K562 (cell line): ENCODE data around the gene COA7.

Source experiments
- CREB1 ChIP-seq, 2 experiments: sonication (generic) in 1 of 2; formaldehyde crosslinking in 1 of 2; IDR thresholded peaks; 2 replicates each; pipeline versions ENCODE4 v1.6.1 to v1.8.0; 2012 to 2022; ENCODE audit warnings: inconsistent platforms in 1 of 2, mild to moderate bottlenecking in 1 of 2, missing genetic modification reagents in 1 of 2, moderate library complexity in 1 of 2
- GATAD2A ChIP-seq: fragments of 450-650 bp; IDR thresholded peaks from 2 replicates; pipeline ENCODE4 v1.6.1; 2017
- KDM1A ChIP-seq, 2 experiments: fragments of 450-650 bp; IDR thresholded peaks; 2 replicates each; pipeline ENCODE4 v1.6.1; 2016; ENCODE audit warnings: mild to moderate bottlenecking in 2 of 2
- NCOA1 ChIP-seq: fragments of 450-650 bp; IDR thresholded peaks from 2 replicates; pipeline ENCODE4 v1.6.1; 2016; ENCODE audit warnings: low read depth
- SMC3 ChIP-seq: conservative IDR thresholded peaks from 2 replicates; pipeline ENCODE4 v1.6.1; 2011; ENCODE audit warnings: low read depth, low read length, improper control_type of control experiment; ENCODE audit not compliant: insufficient read depth
- ZNF282 ChIP-seq: sonication (generic); formaldehyde crosslinking; IDR thresholded peaks from 2 replicates; pipeline ENCODE4 v1.8.1; 2023; ENCODE audit warnings: missing genetic modification reagents
- TF ChIP-seq, protein P1 (sequence below): fragments of 450-650 bp; IDR thresholded peaks from 2 replicates; pipeline ENCODE4 v1.6.1; 2017; ENCODE audit warnings: mild to moderate bottlenecking, moderate library complexity
- TF ChIP-seq, protein P2 (sequence below), 2 experiments: IDR thresholded peaks in 1 of 2; conservative IDR thresholded peaks in 1 of 2; 2 replicates each; pipeline ENCODE4 v1.6.1; 2016; ENCODE audit warnings: low read depth in 2 of 2, mild to moderate bottlenecking in 1 of 2, missing compliant biosample characterization in 1 of 2, missing genetic modification characterization in 1 of 2, moderate library complexity in 1 of 2
- TF ChIP-seq, protein P3 (sequence below), 3 experiments: IDR thresholded peaks in 2 of 3; conservative IDR thresholded peaks in 1 of 3; 2 replicates each; pipeline ENCODE4 v1.5.1; 2011 to 2012; ENCODE audit warnings: low read length in 3 of 3, mild to moderate bottlenecking in 3 of 3, control low read depth in 2 of 3, improper control_type of control experiment in 1 of 3, inconsistent platforms in 1 of 3, low read depth in 1 of 3, mixed read lengths in 1 of 3, moderate library complexity in 1 of 3; ENCODE audit not compliant: insufficient read depth in 2 of 3
- TF ChIP-seq, protein P4 (sequence below): fragments of 450-650 bp; IDR thresholded peaks from 2 replicates; pipeline ENCODE4 v1.6.1; 2018; ENCODE audit not compliant: partially characterized antibody

DNA sequence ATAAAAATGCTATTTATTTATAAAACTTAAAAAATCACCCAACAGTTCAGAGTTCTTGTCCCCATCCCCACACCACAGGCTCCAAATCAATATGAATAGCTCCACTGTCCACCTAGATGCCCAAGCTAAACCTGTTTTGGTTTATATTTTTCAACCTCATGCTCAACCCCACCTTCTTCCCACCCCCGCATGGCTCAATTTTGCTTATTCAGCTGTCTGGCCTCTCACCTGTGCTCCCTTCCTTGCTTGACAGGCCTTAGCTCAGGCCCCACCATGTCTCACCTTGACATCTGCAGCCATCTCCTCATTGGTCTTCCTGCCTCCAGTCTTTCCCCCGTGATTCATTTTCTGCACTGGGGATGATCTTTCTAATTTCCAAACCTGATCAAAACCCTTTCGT, 17.8 kb downstream of the COA7 start:
- no peak for TF ChIP-seq NCOA1
- TF ChIP-seq, protein P1, sequence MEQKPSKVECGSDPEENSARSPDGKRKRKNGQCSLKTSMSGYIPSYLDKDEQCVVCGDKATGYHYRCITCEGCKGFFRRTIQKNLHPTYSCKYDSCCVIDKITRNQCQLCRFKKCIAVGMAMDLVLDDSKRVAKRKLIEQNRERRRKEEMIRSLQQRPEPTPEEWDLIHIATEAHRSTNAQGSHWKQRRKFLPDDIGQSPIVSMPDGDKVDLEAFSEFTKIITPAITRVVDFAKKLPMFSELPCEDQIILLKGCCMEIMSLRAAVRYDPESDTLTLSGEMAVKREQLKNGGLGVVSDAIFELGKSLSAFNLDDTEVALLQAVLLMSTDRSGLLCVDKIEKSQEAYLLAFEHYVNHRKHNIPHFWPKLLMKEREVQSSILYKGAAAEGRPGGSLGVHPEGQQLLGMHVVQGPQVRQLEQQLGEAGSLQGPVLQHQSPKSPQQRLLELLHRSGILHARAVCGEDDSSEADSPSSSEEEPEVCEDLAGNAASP, result no peak
- no peak for TF ChIP-seq ZNF282 (CRISPR knock-in tag)
- TF ChIP-seq, protein P2, sequence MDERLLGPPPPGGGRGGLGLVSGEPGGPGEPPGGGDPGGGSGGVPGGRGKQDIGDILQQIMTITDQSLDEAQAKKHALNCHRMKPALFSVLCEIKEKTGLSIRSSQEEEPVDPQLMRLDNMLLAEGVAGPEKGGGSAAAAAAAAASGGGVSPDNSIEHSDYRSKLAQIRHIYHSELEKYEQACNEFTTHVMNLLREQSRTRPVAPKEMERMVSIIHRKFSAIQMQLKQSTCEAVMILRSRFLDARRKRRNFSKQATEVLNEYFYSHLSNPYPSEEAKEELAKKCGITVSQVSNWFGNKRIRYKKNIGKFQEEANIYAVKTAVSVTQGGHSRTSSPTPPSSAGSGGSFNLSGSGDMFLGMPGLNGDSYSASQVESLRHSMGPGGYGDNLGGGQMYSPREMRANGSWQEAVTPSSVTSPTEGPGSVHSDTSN (CRISPR knock-in tag; IDR thresholded peaks at IDR 0.05; ENCODE audit: low read depth), result no peak
- TF ChIP-seq, protein P2 (tag; conservative IDR thresholded peaks at IDR 0.05; ENCODE audit: low read depth), result no peak
- TF ChIP-seq CREB1 (IDR thresholded peaks at IDR 0.05), result no peak
- no peak for TF ChIP-seq CREB1 (CRISPR knock-in tag; IDR thresholded peaks at IDR 0.05)
- no peak for TF ChIP-seq KDM1A (IDR thresholded peaks at IDR 0.05)
- TF ChIP-seq GATAD2A, result no peak
- TF ChIP-seq, protein P3, sequence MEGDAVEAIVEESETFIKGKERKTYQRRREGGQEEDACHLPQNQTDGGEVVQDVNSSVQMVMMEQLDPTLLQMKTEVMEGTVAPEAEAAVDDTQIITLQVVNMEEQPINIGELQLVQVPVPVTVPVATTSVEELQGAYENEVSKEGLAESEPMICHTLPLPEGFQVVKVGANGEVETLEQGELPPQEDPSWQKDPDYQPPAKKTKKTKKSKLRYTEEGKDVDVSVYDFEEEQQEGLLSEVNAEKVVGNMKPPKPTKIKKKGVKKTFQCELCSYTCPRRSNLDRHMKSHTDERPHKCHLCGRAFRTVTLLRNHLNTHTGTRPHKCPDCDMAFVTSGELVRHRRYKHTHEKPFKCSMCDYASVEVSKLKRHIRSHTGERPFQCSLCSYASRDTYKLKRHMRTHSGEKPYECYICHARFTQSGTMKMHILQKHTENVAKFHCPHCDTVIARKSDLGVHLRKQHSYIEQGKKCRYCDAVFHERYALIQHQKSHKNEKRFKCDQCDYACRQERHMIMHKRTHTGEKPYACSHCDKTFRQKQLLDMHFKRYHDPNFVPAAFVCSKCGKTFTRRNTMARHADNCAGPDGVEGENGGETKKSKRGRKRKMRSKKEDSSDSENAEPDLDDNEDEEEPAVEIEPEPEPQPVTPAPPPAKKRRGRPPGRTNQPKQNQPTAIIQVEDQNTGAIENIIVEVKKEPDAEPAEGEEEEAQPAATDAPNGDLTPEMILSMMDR (IDR thresholded peaks at IDR 0.05 in 2 of 3, conservative IDR thresholded peaks at IDR 0.05 in 1 of 3; ENCODE audit: insufficient read depth in 2 of 3, low read depth in 1 of 3, low read length in 3 of 3), result no peak
- TF ChIP-seq, protein P4, sequence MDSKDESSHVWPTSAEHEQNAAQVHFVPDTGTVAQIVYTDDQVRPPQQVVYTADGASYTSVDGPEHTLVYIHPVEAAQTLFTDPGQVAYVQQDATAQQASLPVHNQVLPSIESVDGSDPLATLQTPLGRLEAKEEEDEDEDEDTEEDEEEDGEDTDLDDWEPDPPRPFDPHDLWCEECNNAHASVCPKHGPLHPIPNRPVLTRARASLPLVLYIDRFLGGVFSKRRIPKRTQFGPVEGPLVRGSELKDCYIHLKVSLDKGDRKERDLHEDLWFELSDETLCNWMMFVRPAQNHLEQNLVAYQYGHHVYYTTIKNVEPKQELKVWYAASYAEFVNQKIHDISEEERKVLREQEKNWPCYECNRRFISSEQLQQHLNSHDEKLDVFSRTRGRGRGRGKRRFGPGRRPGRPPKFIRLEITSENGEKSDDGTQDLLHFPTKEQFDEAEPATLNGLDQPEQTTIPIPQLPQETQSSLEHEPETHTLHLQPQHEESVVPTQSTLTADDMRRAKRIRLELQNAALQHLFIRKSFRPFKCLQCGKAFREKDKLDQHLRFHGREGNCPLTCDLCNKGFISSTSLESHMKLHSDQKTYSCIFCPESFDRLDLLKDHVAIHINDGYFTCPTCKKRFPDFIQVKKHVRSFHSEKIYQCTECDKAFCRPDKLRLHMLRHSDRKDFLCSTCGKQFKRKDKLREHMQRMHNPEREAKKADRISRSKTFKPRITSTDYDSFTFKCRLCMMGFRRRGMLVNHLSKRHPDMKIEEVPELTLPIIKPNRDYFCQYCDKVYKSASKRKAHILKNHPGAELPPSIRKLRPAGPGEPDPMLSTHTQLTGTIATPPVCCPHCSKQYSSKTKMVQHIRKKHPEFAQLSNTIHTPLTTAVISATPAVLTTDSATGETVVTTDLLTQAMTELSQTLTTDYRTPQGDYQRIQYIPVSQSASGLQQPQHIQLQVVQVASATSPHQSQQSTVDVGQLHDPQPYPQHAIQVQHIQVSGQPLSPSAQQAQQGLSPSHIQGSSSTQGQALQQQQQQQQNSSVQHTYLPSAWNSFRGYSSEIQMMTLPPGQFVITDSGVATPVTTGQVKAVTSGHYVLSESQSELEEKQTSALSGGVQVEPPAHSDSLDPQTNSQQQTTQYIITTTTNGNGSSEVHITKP, result no peak
- no peak for TF ChIP-seq SMC3
